Esophagus squamous epithelium (tissue), 5 donors: ENCODE measurements around the gene RAPGEFL1. TPM values are rescaled to one million over a fixed set of nuclear protein-coding genes. Genes with fewer than 3 reads are reported as not detected.
"Not testable (repeated sequence)": the region's sequence is repeated elsewhere in the genome, so short reads cannot be mapped to it uniquely, and the experiment has no call there.

Experiments used
- DNase-seq: peaks from one replicate; lab custom pipeline; 2025; lab: John Stamatoyannopoulos, UW
- H3K27ac ChIP-seq, 4 donors: fragments of 200-600 bp; sonication (generic); one replicate each; pipeline ENCODE4 v1.5.1; 2016 to 2019; ENCODE audit warnings: mild to moderate bottlenecking in 1 of 4
- H3K27me3 ChIP-seq, 4 donors: fragments of 200-600 bp; sonication (generic); 1 replicate in 3 of 4; 2 replicates in 1 of 4; pipeline versions ENCODE4 v1.5.1 to v1.6.0; 2017 to 2021; ENCODE audit warnings: antibody characterized with exemption in 1 of 4
- H3K36me3 ChIP-seq, 3 donors: fragments of 200-600 bp; sonication (generic); one replicate each; pipeline ENCODE4 v1.5.1; 2016 to 2019
- H3K4me1 ChIP-seq, 3 donors: fragments of 200-600 bp; sonication (generic); one replicate each; pipeline ENCODE4 v1.5.1; 2017 to 2019
- H3K4me3 ChIP-seq, 4 donors: fragments of 200-600 bp; sonication (generic); 1 replicate in 3 of 4; 2 replicates in 1 of 4; pipeline ENCODE4 v1.5.1; 2016 to 2019; ENCODE audit warnings: mild to moderate bottlenecking in 2 of 4, moderate library complexity in 1 of 4
- H3K9me3 ChIP-seq, 3 donors: fragments of 200-600 bp; sonication (generic); one replicate each; pipeline ENCODE4 v1.5.1; 2016 to 2019
- CTCF ChIP-seq, 6 experiments: fragments of 450-650 bp in 4 of 6; fragments of 200-600 bp in 2 of 6; sonication (generic) in 2 of 6; IDR thresholded peaks; one replicate each; pipeline ENCODE4 v1.5.1; 2016 to 2019; ENCODE audit warnings: antibody characterized with exemption in 6 of 6, mild to moderate bottlenecking in 4 of 6, moderate library complexity in 4 of 6
- POLR2A ChIP-seq, 4 donors: fragments of 450-650 bp; IDR thresholded peaks; one replicate each; pipeline ENCODE4 v1.6.1; 2017; ENCODE audit warnings: antibody characterized with exemption in 4 of 4, mild to moderate bottlenecking in 4 of 4, moderate library complexity in 3 of 4
- WGBS, 2 donors: methylation state at CpG; one replicate each; pipeline ENCODE4 v1.1.5; 2018; 5-methylcytosine and 5-hydroxymethylcytosine counted together
- intact Hi-C: fragments of 100-400 bp; cut with DNase I; formaldehyde crosslinking; loops from one replicate; pipeline ENCODE4 v1.15.0; 2022
- total RNA-seq, 4 donors: library from RNA; depleted of rRNA; stranded (reverse); fragments of >200 nt; gene quantifications; one replicate each; pipeline ENCODE4 v1.1.0, GENCODE V29; 2016
- donor health status: DM: yes; HTN: yes; CAD: no.

The RAPGEFL1 gene
- total RNA-seq, 4 donors from 2014 or later, result 70.1 to 182 (median 144) TPM

- Histone ChIP-seq H3K36me3 (peaks cover 1 to 66% (median 14%) of the 10 kb centered on the region in 3 donors), H3K4me3 (peak overlapping the region; percentile 59 to 97 (median 80)), H3K9me3 (no peaks in the 10 kb centered on the region), H3K27ac (peak overlapping the region; percentile 97 to 100 (median 98)), H3K4me1 (peaks cover 11 to 37% (median 22%) of the 10 kb centered on the region in 3 donors), H3K27me3 (no peaks in the 10 kb centered on the region)
- no peak for DNase-seq
- TF ChIP-seq CTCF (IDR thresholded peaks at IDR 0.05) (peak in 2 of 6 experiments; percentile 9 to 22), POLR2A (IDR thresholded peaks at IDR 0.05) (no peak)
- intact Hi-C loops, result no loop called here
- WGBS, 2 donors, result 3 to 8% methylated on average over 14 of the region's 14 CpGs
Measured at GRCh38 chr17:40139566-40140058, 37.7 kb upstream of the RAPGEFL1 start.

GRCh38 chr17:40143166-40143565 lies 34.1 kb upstream of the RAPGEFL1 start:
- DNase-seq, H3K27ac ChIP-seq, H3K4me3 ChIP-seq, H3K27me3 ChIP-seq, H3K9me3 ChIP-seq, intact Hi-C loops: not testable (repeated sequence)
- peaks cover 0 to 67% (median 16%) of the 10 kb centered on the region in 3 donors for H3K36me3 ChIP-seq
- 95 to 96% methylated on average over 2 to 3 of the region's 3 CpGs for WGBS, 2 donors
- H3K4me1 ChIP-seq, result peaks cover 11 to 57% (median 26%) of the 10 kb centered on the region in 3 donors

GRCh38 chr17:40145476-40145875 lies 31.8 kb upstream of the RAPGEFL1 start:
- no peaks in the 10 kb centered on the region for H3K27me3 ChIP-seq
- intact Hi-C loops, result no loop called here
- no peak overlapping the region for H3K27ac ChIP-seq
- 90 to 92% methylated on average over 3 of the region's 3 CpGs for WGBS, 2 donors
- no peak for DNase-seq
- H3K9me3 ChIP-seq, result no peaks in the 10 kb centered on the region
- H3K4me1 ChIP-seq, result peaks cover 2 to 42% (median 19%) of the 10 kb centered on the region in 3 donors
- no peak overlapping the region for H3K4me3 ChIP-seq
- no peak for TF ChIP-seq POLR2A (IDR thresholded peaks at IDR 0.05)
- TF ChIP-seq CTCF (IDR thresholded peaks at IDR 0.05), result no peak
- peaks cover 0 to 90% (median 36%) of the 10 kb centered on the region in 3 donors for H3K36me3 ChIP-seq

DNA sequence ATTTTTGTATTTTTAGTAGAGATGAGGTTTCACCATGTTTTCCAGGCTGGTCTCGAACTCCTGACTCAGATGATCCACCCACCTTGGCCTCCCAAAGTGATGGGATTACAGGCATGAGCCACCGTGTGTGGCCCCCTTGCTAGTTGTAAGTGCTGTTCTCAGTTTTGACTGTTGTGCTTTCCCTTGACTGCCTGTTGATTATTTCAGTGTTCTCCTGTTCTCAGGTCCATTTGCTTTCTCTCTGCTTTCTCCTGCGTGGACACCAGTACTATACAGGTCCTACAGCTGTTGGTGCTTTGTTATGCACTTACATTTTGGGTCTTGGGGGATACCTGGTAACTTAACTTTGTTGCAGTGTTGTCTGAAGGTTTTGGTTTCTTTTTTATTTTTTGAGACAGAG lies 28.7 kb upstream of the RAPGEFL1 start:
- Histone ChIP-seq H3K4me3 (no peak overlapping the region), H3K36me3 (peaks cover 0 to 98% (median 31%) of the 10 kb centered on the region in 3 donors), H3K27me3 (no peaks in the 10 kb centered on the region), H3K9me3 (no peaks in the 10 kb centered on the region), H3K27ac (no peak overlapping the region), H3K4me1 (peaks cover 0 to 26% (median 4%) of the 10 kb centered on the region in 3 donors)
- TF ChIP-seq POLR2A (IDR thresholded peaks at IDR 0.05) (no peak), CTCF (IDR thresholded peaks at IDR 0.05) (no peak)
- 86 to 91% methylated on average over 3 of the region's 3 CpGs for WGBS, 2 donors
- intact Hi-C loops, result no loop called here
- no peak for DNase-seq

- no peak overlapping the region for H3K27ac ChIP-seq
- WGBS, 2 donors, result 66 to 69% methylated on average over 4 of the region's 4 CpGs
- intact Hi-C loops, result no loop called here
- TF ChIP-seq POLR2A (IDR thresholded peaks at IDR 0.05) (no peak), CTCF (IDR thresholded peaks at IDR 0.05) (no peak)
- no peak for DNase-seq
- H3K4me3 ChIP-seq, result no peak overlapping the region
- peaks cover 0 to 98% (median 31%) of the 10 kb centered on the region in 3 donors for H3K36me3 ChIP-seq
- H3K9me3 ChIP-seq, result no peaks in the 10 kb centered on the region
- peaks cover 0 to 26% (median 4%) of the 10 kb centered on the region in 3 donors for H3K4me1 ChIP-seq
- no peaks in the 10 kb centered on the region for H3K27me3 ChIP-seq
Measured at GRCh38 chr17:40150276-40150675, 27.0 kb upstream of the RAPGEFL1 start.
